GM18526 (cell line): ENCODE data around the gene ZBED3.

ENCODE experiments used
- POLR2A ChIP-seq: IDR thresholded peaks from 3 replicates; pipeline ENCODE4 v1.6.1; 2011; ENCODE audit not compliant: insufficient read length; ENCODE audit errors: extremely low read depth

Gene ZBED3

GRCh38 chr5:77087484-77088261, 588 bp upstream of the ZBED3 start:
- TF ChIP-seq POLR2A = no peak

GRCh38 chr5:77086368-77086688, 757 bp downstream of the ZBED3 start:
- no peak for TF ChIP-seq POLR2A

GRCh38 chr5:77083088-77083487, 4.0 kb downstream of the ZBED3 start:
- no peak for TF ChIP-seq POLR2A

- TF ChIP-seq POLR2A = no peak
These were observed 4.8 kb downstream of the ZBED3 start for GRCh38 chr5:77082280-77082679.

- TF ChIP-seq POLR2A = no peak
These were observed 6.2 kb downstream of the ZBED3 start for GRCh38 chr5:77080905-77081304.

GRCh38 chr5:77077829-77078176, 9.3 kb downstream of the ZBED3 start:
- TF ChIP-seq POLR2A = no peak

- no peak for TF ChIP-seq POLR2A
These were observed 9.9 kb downstream of the ZBED3 start for GRCh38 chr5:77076961-77077828.

- no peak for TF ChIP-seq POLR2A
These were observed 12.3 kb downstream of the ZBED3 start for GRCh38 chr5:77074745-77075144.

- TF ChIP-seq POLR2A = no peak
These were observed 13.4 kb downstream of the ZBED3 start for GRCh38 chr5:77073667-77074066.

GRCh38 chr5:77066823-77067442, 20.2 kb downstream of the ZBED3 start:
- TF ChIP-seq POLR2A = no peak

GRCh38 chr5:77066184-77066583, 20.9 kb downstream of the ZBED3 start:
- TF ChIP-seq POLR2A = no peak

GRCh38 chr5:77065256-77065655, 21.8 kb downstream of the ZBED3 start:
- no peak for TF ChIP-seq POLR2A

GRCh38 chr5:77064040-77064439, 23.0 kb downstream of the ZBED3 start:
- no peak for TF ChIP-seq POLR2A

- no peak for TF ChIP-seq POLR2A
These were observed 40.5 kb downstream of the ZBED3 start for GRCh38 chr5:77046416-77047073.

- TF ChIP-seq POLR2A = no peak
These were observed 51.1 kb downstream of the ZBED3 start for GRCh38 chr5:77035950-77036349.

- TF ChIP-seq POLR2A = no peak
These were observed 53.7 kb downstream of the ZBED3 start for GRCh38 chr5:77033338-77033737.

GRCh38 chr5:77032635-77033034, 54.5 kb downstream of the ZBED3 start:
- no peak for TF ChIP-seq POLR2A
